Central memory CD4-positive, alpha-beta T cell (primary cell): ENCODE results near the gene CAPZA2.
"Not testable (repeated sequence)": the region's sequence is repeated elsewhere in the genome, so short reads cannot be mapped to it uniquely, and the experiment has no call there.

Experiments
- DNase-seq: peaks from one replicate; pipeline ENCODE4 v3.0.0; 2022

Gene CAPZA2

GRCh38 chr7:116955801-116956476 lies 93.6 kb downstream of the CAPZA2 start:
- DNase-seq, result no peak

GRCh38 chr7:116956477-116956804 lies 94.1 kb downstream of the CAPZA2 start:
- DNase-seq, result no peak

- DNase-seq, result no peak
Measured at GRCh38 chr7:116957874-116958273, 95.5 kb downstream of the CAPZA2 start.

- DNase-seq, result peak; percentile 10
Measured at GRCh38 chr7:116961966-116962673, 99.7 kb downstream of the CAPZA2 start.

GRCh38 chr7:116963234-116963633 lies 100.8 kb downstream of the CAPZA2 start:
- DNase-seq, result no peak

- no peak for DNase-seq
Measured at GRCh38 chr7:116966601-116967000, 104.2 kb downstream of the CAPZA2 start.

GRCh38 chr7:116967254-116967922 lies 105.0 kb downstream of the CAPZA2 start:
- no peak for DNase-seq

GRCh38 chr7:116967983-116968382 lies 105.6 kb downstream of the CAPZA2 start:
- no peak for DNase-seq

GRCh38 chr7:116968631-116969030 lies 106.2 kb downstream of the CAPZA2 start:
- no peak for DNase-seq

GRCh38 chr7:116969371-116969902 lies 107.0 kb downstream of the CAPZA2 start:
- DNase-seq, result no peak

GRCh38 chr7:116970238-116970910 lies 108.0 kb downstream of the CAPZA2 start:
- DNase-seq, result no peak

- DNase-seq, result not testable (repeated sequence)
Measured at GRCh38 chr7:116971153-116971552, 108.8 kb downstream of the CAPZA2 start.
